Ovary (tissue), 9 donors: ENCODE measurements around the gene ZNF74. TPM values are rescaled to one million over a fixed set of nuclear protein-coding genes. Genes with fewer than 3 reads are reported as not detected.

Experiments
- DNase-seq, 5 donors: peaks; one replicate each; pipeline ENCODE4 v3.0.0-alpha.2; 2019 to 2020
- H3K27ac ChIP-seq, 2 donors: fragments of 200-600 bp; one replicate each; pipeline versions ENCODE4 v1.5.1 to v1.8.0; 2019 to 2022
- H3K27me3 ChIP-seq: fragments of 200-600 bp; one replicate; pipeline ENCODE4 v1.8.0; 2022
- H3K36me3 ChIP-seq: fragments of 200-600 bp; sonication (generic); one replicate; pipeline ENCODE4 v1.5.1; 2019
- H3K4me1 ChIP-seq: one replicate; pipeline ENCODE4 v1.8.1; 2013; ENCODE audit warnings: mild to moderate bottlenecking, moderate library complexity; ENCODE audit not compliant: insufficient read depth
- H3K4me3 ChIP-seq: fragments of 200-600 bp; sonication (generic); one replicate; pipeline ENCODE4 v1.5.1; 2017
- H3K9me3 ChIP-seq, 2 donors: fragments of 200-600 bp in 1 of 2; sonication (generic) in 1 of 2; one replicate each; pipeline versions ENCODE4 v1.5.1 to v1.8.1; 2013 to 2019; ENCODE audit warnings: mild to moderate bottlenecking in 1 of 2, moderate library complexity in 1 of 2
- EP300 ChIP-seq: sonication (generic); formaldehyde crosslinking; IDR thresholded peaks from one replicate; pipeline ENCODE4 v1.6.1; 2017; ENCODE audit warnings: antibody characterized with exemption
- POLR2A ChIP-seq: fragments of 450-650 bp; IDR thresholded peaks from one replicate; pipeline ENCODE4 v1.6.1; 2017; ENCODE audit warnings: antibody characterized with exemption, mild to moderate bottlenecking, moderate library complexity
- WGBS, 3 donors: extraction: QIAGEN DNeasy Blood & Tissue Kit in 1 of 3; methylation state at CpG; one replicate each; pipeline versions ENCODE4 v1.1.5 to v1.1.7; 2013 to 2017; 5-methylcytosine and 5-hydroxymethylcytosine counted together
- intact Hi-C, 4 donors: fragments of 100-400 bp; cut with DNase I; formaldehyde crosslinking; loops; one replicate each; pipeline versions ENCODE4 v1.11.0 to v1.15.1; 2022 to 2023
- polyA plus RNA-seq, 2 donors: library from polyadenylated mRNA; stranded (reverse); fragments of 200-250 nt in 1 of 2; fragments of 350-450 nt in 1 of 2; fragmentation: Illumina TruSeq in 1 of 2; extraction: RNeasy Lipid Tissue Mini Kit (QIAGEN cat#74804) in 1 of 2; gene quantifications; one replicate each; pipeline ENCODE4 v1.2.3, GENCODE V29; 2013 to 2014
- total RNA-seq, 7 donors: library from RNA; depleted of rRNA in 2 of 7; stranded (reverse); fragments of >200 nt in 2 of 7; fragmentation: NEBNext Ultra II Directional in 3 of 7; extraction: Animal tissue kit (Norgen Biotek cat#: 25700) in 3 of 7; gene quantifications; one replicate each; pipeline versions ENCODE4 v1.1.0 to v1.2.4, GENCODE V29; 2016 to 2023
- TF ChIP-seq, protein P1 (sequence below), 3 donors: fragments of 450-650 bp in 2 of 3; fragments of 200-600 bp in 1 of 3; IDR thresholded peaks; one replicate each; pipeline versions ENCODE4 v1.5.1 to v1.8.0; 2016 to 2022; ENCODE audit warnings: antibody characterized with exemption in 3 of 3, mild to moderate bottlenecking in 1 of 3
- donor health status: DM: no; HTN: no; CAD: no; lungs with moderate emphysema.
- donor health status: DM: no; HTN: no; CAD: no.
- donor health status: Bipolar disorder and iron deficiency.
- donor health status: DM: yes; HTN: yes; CAD: no.
- donor health status: DM: no; HTN: no; CAD: no.
- donor health status: DM: yes; HTN: yes; CAD: no.

ZNF74 gene
- total and polyA plus RNA-seq, 9 donors, result 6.1 to 16.8 (median 11.6) TPM

DNA sequence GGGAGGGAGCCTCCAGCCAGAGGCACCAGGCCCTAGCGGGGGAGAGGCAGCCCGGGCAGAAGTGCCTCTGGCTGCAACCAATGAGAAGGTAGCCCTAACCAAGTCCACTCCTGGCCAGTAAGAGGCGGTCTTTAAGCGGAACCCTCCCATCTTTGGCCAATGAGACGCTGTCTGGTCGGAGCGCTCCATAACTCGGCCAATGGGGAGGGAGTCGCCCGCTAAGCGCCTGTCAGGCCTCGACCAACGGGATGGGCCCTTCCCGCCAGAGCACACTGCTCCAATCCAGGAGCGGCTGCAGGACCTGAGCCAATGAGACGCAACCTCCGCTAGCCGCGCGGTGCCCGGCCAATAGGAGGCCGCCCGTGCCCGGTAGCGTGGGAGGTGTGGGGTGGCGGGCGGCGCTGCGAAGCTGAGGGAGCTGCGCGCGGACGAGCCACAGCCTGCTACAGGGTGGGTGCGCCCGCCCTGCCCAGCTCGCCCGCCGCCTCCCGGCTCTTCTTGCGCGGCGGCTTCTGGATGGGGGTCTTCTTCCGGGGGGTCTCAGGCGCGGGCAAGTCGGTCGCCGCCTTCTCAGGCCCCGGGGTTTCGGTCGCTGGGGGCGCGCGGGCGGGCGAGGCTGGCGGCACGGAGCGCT lies 31.1 kb downstream of the ZNF74 start:
- no peak overlapping the region for H3K4me3 ChIP-seq
- intact Hi-C loops, result loop anchor here in 2 of 4 donors (5.0 to 10.0 kb wide), 2 partner anchors 72 to 150 kb away; partner anchors contain the start of gene KLHL22 (in 1 of the 2)
- WGBS, 3 donors, result 86 to 89% (median 88%) methylated on average over 44 to 59 of the region's 59 CpGs

DNA sequence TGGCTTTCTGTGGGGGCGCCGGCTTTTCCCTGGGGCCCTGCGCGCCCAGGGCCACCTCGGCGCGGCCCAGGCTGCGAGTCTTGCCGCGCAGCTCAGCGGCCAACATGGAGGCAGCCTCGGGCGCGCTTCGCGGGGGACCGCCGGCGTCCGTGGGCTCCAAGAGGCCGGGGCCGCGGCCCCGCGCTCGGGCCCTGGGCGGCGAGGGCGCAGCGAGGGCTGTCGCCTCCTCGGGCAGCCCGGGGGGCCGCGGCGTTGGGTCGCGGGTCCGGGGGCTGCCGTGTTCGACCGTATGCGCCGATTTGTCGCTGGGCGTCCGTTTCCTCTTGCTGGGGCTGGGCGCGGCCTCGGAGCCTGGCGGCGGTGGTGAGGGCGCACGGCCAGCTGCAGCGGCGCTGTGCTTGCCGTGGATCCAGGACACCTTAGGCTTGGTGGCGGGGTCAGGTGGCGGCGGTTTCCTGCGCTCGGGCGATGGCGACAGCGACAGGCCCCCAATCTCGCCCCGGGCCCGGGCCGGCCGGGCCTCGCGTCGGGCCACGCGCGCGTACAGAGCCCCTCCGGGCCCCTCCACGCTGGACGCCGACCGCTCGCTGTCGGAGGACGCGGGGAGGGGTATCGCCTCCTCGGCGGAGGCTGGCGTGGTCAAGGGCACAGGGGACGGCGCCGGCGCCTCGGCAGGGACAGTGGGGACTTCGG lies 31.8 kb downstream of the ZNF74 start:
- TF ChIP-seq POLR2A (no peak), EP300 (no peak)
- TF ChIP-seq, protein P1, sequence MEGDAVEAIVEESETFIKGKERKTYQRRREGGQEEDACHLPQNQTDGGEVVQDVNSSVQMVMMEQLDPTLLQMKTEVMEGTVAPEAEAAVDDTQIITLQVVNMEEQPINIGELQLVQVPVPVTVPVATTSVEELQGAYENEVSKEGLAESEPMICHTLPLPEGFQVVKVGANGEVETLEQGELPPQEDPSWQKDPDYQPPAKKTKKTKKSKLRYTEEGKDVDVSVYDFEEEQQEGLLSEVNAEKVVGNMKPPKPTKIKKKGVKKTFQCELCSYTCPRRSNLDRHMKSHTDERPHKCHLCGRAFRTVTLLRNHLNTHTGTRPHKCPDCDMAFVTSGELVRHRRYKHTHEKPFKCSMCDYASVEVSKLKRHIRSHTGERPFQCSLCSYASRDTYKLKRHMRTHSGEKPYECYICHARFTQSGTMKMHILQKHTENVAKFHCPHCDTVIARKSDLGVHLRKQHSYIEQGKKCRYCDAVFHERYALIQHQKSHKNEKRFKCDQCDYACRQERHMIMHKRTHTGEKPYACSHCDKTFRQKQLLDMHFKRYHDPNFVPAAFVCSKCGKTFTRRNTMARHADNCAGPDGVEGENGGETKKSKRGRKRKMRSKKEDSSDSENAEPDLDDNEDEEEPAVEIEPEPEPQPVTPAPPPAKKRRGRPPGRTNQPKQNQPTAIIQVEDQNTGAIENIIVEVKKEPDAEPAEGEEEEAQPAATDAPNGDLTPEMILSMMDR (IDR thresholded peaks at IDR 0.05), result no peak
- Histone ChIP-seq H3K36me3 (no peaks in the 10 kb centered on the region), H3K9me3 (no peaks in the 10 kb centered on the region), H3K4me1 (peaks cover 12% of the 10 kb centered on the region), H3K27me3 (no peaks in the 10 kb centered on the region), H3K27ac (no peak overlapping the region), H3K4me3 (no peak overlapping the region)
- DNase-seq, result no peak
- 83 to 88% (median 84%) methylated on average over 78 to 96 of the region's 96 CpGs for WGBS, 3 donors
- intact Hi-C loops, result loop anchor here in 1 of 4 donors (10.0 kb wide), 1 partner anchor 149 kb away; no protein-coding TSS in a partner anchor

More for the DNA sequence above, 31.1 kb downstream of the ZNF74 start:
- Histone ChIP-seq H3K9me3 (no peaks in the 10 kb centered on the region), H3K27me3 (no peaks in the 10 kb centered on the region), H3K4me1 (peaks cover 12% of the 10 kb centered on the region), H3K36me3 (no peaks in the 10 kb centered on the region), H3K27ac (peak overlapping the region in 1 of 2 donors; percentile 7)
- DNase-seq, result peak in 1 of 5 donors; percentile 36
- TF ChIP-seq EP300 (no peak), POLR2A (no peak)
- TF ChIP-seq, protein P1 (IDR thresholded peaks at IDR 0.05), result no peak

DNA sequence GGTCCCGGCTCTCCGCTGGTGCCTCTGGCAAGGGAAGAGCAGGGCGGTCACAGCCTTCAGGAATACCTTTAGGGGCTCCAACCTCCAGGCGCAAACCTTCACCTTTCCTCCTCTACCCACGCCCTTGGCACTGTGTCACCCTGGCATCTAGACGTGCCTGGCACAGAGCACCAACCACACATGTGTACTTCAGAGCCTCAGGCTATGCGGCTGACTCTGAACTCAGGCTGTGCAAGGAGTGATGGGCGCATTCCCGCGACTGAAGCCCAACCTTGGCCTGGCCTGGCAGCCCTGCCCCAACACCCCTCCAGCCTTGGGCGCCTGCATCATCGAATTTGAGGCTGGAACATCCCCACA lies 32.3 kb downstream of the ZNF74 start:
- Histone ChIP-seq H3K4me3 (no peak overlapping the region), H3K27me3 (no peaks in the 10 kb centered on the region), H3K4me1 (peaks cover 12% of the 10 kb centered on the region), H3K27ac (no peak overlapping the region), H3K36me3 (no peaks in the 10 kb centered on the region), H3K9me3 (no peaks in the 10 kb centered on the region)
- no peak for DNase-seq
- intact Hi-C loops, result loop anchor here in 1 of 4 donors (10.0 kb wide), 1 partner anchor 149 kb away; no protein-coding TSS in a partner anchor
- WGBS, 3 donors, result 87 to 90% (median 90%) methylated on average over 12 of the region's 12 CpGs
- TF ChIP-seq POLR2A, result no peak
- TF ChIP-seq EP300, result no peak
- TF ChIP-seq, protein P1 (IDR thresholded peaks at IDR 0.05), result no peak

- Histone ChIP-seq H3K4me1 (peaks cover 12% of the 10 kb centered on the region), H3K36me3 (no peaks in the 10 kb centered on the region), H3K27ac (no peak overlapping the region), H3K4me3 (no peak overlapping the region), H3K27me3 (no peaks in the 10 kb centered on the region), H3K9me3 (no peaks in the 10 kb centered on the region)
- intact Hi-C loops, result loop anchor here in 1 of 4 donors (10.0 kb wide), 1 partner anchor 147 kb away; no protein-coding TSS in a partner anchor
- TF ChIP-seq, protein P1 (IDR thresholded peaks at IDR 0.05), result no peak
- TF ChIP-seq EP300 (no peak), POLR2A (no peak)
- WGBS, 3 donors, result 84 to 89% (median 87%) methylated on average over 8 of the region's 8 CpGs
- DNase-seq, result peak in 1 of 5 donors; percentile 11
Measured at GRCh38 chr22:20427104-20427944, 33.4 kb downstream of the ZNF74 start.
